Measurements from ENCODE around the gene DHX38.

The DHX38 gene

GRCh38 chr16:72084445-72084844 lies 9.2 kb upstream of the DHX38 start:
- no peak for DNase-seq

- no peak for DNase-seq
Observed at GRCh38 chr16:72085002-72085401, 8.6 kb upstream of the DHX38 start.

- no peak for DNase-seq
Observed at GRCh38 chr16:72091217-72091616, 2.4 kb upstream of the DHX38 start.

GRCh38 chr16:72092832-72093447 lies 707 bp upstream of the DHX38 start:
- DNase-seq = no peak

- no peak for DNase-seq
Observed at GRCh38 chr16:72094266-72094610, 591 bp downstream of the DHX38 start.

- DNase-seq = no peak
Observed at GRCh38 chr16:72098936-72099335, 5.3 kb downstream of the DHX38 start.

- DNase-seq = peak; percentile 41
Observed at GRCh38 chr16:72099377-72099818, 5.8 kb downstream of the DHX38 start.

GRCh38 chr16:72101195-72101594 lies 7.5 kb downstream of the DHX38 start:
- DNase-seq = no peak

GRCh38 chr16:72104905-72105304 lies 11.3 kb downstream of the DHX38 start:
- no peak for DNase-seq

GRCh38 chr16:72105978-72106377 lies 12.3 kb downstream of the DHX38 start:
- no peak for DNase-seq

GRCh38 chr16:72107371-72107770 lies 13.7 kb downstream of the DHX38 start:
- no peak for DNase-seq

GRCh38 chr16:72108353-72109102 lies 14.9 kb downstream of the DHX38 start:
- no peak for DNase-seq

GRCh38 chr16:72109300-72109699 lies 15.7 kb downstream of the DHX38 start:
- DNase-seq = no peak

GRCh38 chr16:72109966-72110530 lies 16.4 kb downstream of the DHX38 start:
- no peak for DNase-seq

- DNase-seq = no peak
Observed at GRCh38 chr16:72110662-72111615, 17.3 kb downstream of the DHX38 start.

GRCh38 chr16:72111657-72112451 lies 18.2 kb downstream of the DHX38 start:
- no peak for DNase-seq

- no peak for DNase-seq
Observed at GRCh38 chr16:72112452-72112792, 18.8 kb downstream of the DHX38 start.

- no peak for DNase-seq
Observed at GRCh38 chr16:72112906-72113615, 19.4 kb downstream of the DHX38 start.

GRCh38 chr16:72113616-72113945 lies 19.9 kb downstream of the DHX38 start:
- no peak for DNase-seq

GRCh38 chr16:72120026-72120425 lies 26.4 kb downstream of the DHX38 start:
- DNase-seq = no peak

- DNase-seq = no peak
Observed at GRCh38 chr16:72122308-72122707, 28.7 kb downstream of the DHX38 start.

GRCh38 chr16:72122916-72123315 lies 29.3 kb downstream of the DHX38 start:
- DNase-seq = no peak
